HUES64 (cell line): Measurements from ENCODE around the gene KISS1R.

Experiments used
- H3K27ac ChIP-seq: 2 replicates; pipeline ENCODE4 v1.7.0; 2013; ENCODE audit warnings: low read depth, low read length, inconsistent platforms
- H3K27me3 ChIP-seq: 2 replicates; pipeline ENCODE4 v1.6.1; 2013; ENCODE audit warnings: mild to moderate bottlenecking, low read length; ENCODE audit not compliant: insufficient read depth
- H3K36me3 ChIP-seq: 2 replicates; pipeline ENCODE4 v1.6.1; 2013; ENCODE audit warnings: mild to moderate bottlenecking, low read length; ENCODE audit not compliant: insufficient read depth
- H3K4me1 ChIP-seq: 2 replicates; pipeline ENCODE4 v1.6.1; 2013; ENCODE audit warnings: mild to moderate bottlenecking, low read length, moderate library complexity; ENCODE audit not compliant: insufficient read depth
- H3K4me3 ChIP-seq: 2 replicates; pipeline ENCODE4 v1.5.1; 2013; ENCODE audit warnings: mild to moderate bottlenecking, low read length, moderate library complexity
- H3K9ac ChIP-seq: 2 replicates; pipeline ENCODE4 v1.6.1; 2013; ENCODE audit warnings: mild to moderate bottlenecking, low read depth, low read length
- H3K9me3 ChIP-seq: 2 replicates; pipeline ENCODE4 v1.6.1; 2013; ENCODE audit warnings: low read depth, low read length; ENCODE audit not compliant: insufficient read depth
- WGBS: fragments of 150-250, 120-280 bp; methylation state at CpG from one replicate; pipeline ENCODE4 v1.1.7; 2013; ENCODE audit warnings: missing lambda C conversion rate; 5-methylcytosine and 5-hydroxymethylcytosine counted together

The KISS1R gene

DNA sequence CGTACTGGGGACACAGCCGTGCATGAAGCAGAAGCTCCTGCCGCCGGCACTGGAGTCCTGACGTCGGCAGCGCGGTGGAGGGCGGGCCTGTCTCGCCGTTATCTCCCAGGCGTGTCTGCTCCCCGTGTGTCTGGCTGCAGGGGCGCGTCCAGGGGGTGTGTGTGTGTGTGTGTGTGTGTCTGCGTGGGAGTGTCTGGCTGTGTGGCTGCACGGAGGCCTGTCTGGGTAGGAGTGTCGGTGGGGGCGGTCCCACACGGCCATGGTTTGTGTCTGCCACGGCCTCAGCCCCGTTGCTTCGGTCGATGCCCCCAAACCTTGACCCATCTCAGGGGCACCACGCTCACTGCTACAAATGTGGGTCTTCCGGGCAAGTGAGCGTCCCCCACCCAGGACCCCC lies 27.0 kb downstream of the KISS1R start:
- peaks cover 34% of the 10 kb centered on the region for H3K36me3 ChIP-seq
- H3K4me3 ChIP-seq: no peak overlapping the region
- 97% methylated on average over 27 of the region's 27 CpGs for WGBS
- no peak overlapping the region for H3K27ac ChIP-seq
- no peaks in the 10 kb centered on the region for H3K27me3 ChIP-seq
- no peak overlapping the region for H3K9ac ChIP-seq
- no peaks in the 10 kb centered on the region for H3K4me1 ChIP-seq
- no peaks in the 10 kb centered on the region for H3K9me3 ChIP-seq

DNA sequence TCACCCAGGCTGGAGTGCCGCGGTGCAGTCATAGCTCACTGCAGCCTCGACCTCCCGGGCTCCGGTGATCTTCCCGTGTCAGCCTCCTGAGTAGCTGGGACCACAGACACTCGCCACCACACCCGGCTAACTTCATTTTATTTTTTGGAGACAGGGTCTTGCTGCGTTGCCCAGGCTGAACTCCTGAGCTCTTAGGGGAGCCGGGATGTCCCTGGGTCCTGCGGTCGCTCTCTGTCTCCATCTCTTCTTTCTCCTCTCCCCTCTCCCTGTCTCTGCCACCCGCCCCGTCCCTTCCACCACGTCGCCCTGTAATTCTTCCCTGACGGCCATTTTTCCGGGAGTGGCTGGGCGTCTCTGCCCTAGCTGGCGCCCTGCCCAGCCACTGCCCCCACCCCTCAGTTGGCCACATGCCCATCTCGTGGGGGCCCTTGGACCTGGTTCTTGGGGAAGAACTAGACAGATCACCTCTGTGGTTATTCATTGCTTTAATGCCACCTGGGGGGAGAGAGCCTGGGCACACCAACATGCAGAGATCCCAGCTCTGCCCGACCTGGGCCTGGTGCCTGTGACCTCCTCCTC lies 27.6 kb downstream of the KISS1R start:
- Histone ChIP-seq H3K9ac (no peak overlapping the region), H3K27me3 (no peaks in the 10 kb centered on the region), H3K9me3 (no peaks in the 10 kb centered on the region), H3K27ac (no peak overlapping the region), H3K4me3 (no peak overlapping the region), H3K4me1 (no peaks in the 10 kb centered on the region), H3K36me3 (peaks cover 29% of the 10 kb centered on the region)
- 92% methylated on average over 22 of the region's 22 CpGs for WGBS

DNA sequence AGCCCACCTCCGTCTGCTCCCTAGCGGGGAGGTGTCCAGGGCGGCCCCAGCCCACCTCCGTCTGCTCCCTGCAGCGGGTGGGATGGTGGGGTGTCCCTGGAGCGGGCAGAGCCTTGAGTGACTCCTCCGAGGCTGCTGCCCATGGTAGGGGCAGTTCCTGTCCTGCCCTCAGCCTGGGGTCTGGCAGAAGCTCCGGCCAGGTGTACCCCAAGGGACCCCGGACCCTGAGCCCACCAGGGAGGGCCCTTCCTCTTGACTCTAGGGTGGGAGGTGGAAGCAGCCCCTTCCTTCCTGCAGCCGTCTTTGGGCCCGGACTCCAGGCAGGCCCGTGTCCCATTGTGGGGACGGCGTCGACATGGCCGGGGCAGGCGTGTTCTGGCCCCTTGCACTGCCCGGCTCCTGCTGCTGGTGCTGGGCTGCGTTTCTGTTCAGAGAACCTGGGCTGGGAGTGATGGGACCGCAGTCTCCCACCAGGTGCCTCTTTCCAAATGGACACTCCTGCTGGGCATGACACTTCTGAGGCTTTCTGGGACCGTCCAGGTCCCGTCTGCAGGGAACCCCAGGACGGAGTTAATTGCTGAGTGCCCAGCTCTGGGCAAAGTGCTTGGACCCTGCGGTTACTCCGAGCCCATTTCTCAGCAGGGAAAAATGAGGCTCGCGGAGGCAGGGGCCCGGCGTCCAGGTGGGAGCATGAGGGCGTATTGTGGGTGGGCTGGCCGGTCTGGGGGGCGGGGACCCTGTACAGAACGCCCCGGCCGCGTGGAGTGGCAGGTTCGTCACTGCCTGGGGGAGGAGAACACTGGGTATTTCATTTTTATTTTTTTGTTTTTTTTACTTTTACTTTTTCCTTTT lies 28.5 kb downstream of the KISS1R start:
- WGBS: 93% methylated on average over 35 of the region's 37 CpGs
- Histone ChIP-seq H3K27me3 (no peaks in the 10 kb centered on the region), H3K27ac (no peak overlapping the region), H3K9me3 (no peaks in the 10 kb centered on the region), H3K9ac (no peak overlapping the region), H3K4me1 (no peaks in the 10 kb centered on the region), H3K4me3 (no peak overlapping the region), H3K36me3 (peaks cover 25% of the 10 kb centered on the region)

DNA sequence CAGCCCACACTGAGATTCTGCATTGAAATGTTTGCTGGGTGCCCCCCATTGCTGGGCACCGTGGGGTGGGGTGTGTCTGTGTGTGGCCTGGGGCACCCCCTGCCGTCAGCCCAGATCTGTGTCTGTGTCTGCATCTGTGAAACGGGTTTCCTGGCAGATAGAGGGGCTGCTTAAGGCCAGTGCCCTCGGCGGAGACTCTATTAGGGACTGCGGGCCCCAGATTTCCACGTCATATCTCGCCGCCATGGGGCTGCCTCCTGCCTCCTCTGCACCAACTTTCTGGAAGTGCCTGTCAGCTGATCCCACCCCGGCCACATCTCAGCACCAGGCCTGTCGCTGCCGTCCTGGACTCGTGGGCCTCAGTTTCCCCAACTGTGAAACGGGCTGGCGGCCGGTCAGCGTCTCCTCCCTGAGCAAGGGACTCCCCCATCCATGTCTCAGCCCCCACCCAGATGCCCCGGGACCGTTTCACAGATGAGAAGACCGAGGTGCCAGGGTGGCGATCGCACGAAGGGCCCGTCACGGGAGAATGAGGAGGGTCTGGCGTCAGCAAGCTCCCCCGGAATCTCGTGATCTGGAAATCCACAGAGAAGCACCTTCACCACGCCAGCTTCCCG lies 30.1 kb downstream of the KISS1R start:
- Histone ChIP-seq H3K27ac (no peak overlapping the region), H3K27me3 (no peaks in the 10 kb centered on the region), H3K36me3 (peaks cover 25% of the 10 kb centered on the region), H3K9ac (no peak overlapping the region), H3K4me3 (no peak overlapping the region), H3K9me3 (no peaks in the 10 kb centered on the region), H3K4me1 (0 out of 2 replicates have a peak, but pooled peaks cover under 1% of the 10 kb centered on the region)
- WGBS: 96% methylated on average over 30 of the region's 30 CpGs

DNA sequence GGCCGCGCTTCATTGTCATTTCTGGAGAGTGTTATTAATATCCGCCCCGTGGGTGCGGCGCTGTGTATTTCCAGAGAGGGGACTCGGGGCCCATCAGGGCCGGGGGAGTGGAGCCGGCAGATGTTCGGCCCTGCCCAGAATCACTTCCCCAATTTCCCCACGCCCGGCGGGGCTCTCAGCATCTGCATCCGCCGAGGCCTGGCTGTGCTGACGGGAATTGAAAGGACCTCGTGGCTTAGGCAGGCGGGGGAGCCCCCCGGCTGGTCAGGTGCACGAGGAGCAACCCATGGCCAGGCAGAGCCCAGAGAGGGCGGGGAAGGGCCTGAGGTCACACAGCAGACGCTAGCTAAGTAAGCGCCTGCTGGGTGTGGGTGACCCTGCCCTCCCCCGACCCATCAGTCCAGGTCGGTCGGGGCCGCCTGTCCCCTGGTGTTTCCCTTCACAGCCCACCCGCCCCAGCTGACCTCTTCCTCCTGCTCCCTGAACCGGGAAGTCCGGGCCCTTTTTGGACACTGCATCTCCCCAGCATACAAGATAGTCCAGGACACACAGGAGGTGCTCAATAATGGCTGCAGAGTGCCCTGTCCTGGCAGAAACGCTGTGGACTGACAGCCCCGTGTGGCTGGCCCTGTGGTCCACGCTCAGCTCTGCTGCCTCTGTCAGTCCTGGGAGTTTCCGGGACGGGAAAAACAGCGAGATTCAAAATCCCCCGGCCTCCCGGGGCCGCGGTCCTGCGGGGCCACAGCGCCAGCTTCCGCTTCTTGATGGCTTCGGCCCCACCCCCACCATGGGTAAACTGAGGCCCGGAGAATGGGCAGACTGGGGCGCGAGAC lies 30.8 kb downstream of the KISS1R start:
- Histone ChIP-seq H3K9ac (no peak overlapping the region), H3K4me1 (peaks cover 7% of the 10 kb centered on the region; the same call in 1 of the 2 replicates), H3K27ac (no peak overlapping the region), H3K27me3 (no peaks in the 10 kb centered on the region), H3K9me3 (no peaks in the 10 kb centered on the region), H3K36me3 (peaks cover 20% of the 10 kb centered on the region), H3K4me3 (no peak overlapping the region)
- WGBS: 93% methylated on average over 47 of the region's 47 CpGs

DNA sequence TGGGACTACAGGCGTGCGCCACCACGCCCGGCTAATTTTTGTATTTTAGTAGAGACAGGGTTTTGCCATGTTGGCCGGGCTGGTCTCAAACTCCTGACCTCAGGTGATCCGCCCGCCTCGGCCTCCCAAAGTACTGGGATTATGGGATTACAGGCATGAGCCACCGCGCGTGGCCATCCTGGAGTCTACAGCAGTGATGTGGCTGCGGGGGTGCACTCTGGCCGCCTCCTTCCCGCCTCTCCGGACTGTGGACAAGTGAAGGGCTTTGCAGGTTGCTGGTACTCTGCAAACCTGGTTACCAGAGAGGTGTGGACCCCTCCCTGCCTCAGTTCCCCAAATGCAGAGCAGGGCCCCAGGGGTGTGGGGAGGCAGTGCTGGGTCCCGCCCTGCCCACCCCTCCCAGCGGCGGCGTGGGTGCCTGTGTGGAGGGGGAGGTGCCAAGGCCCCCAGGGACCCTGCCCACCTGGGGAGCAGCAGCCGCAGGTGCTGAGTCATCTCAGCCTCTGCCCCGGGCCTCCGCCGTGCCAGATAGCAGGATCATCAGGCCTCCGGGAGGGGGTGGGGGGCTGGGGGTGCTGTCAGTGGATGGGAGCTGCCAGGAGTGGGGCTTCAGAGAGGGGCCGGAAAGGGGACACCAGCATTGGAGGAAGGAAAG lies 31.8 kb downstream of the KISS1R start:
- Histone ChIP-seq H3K27me3 (no peaks in the 10 kb centered on the region), H3K27ac (no peak overlapping the region), H3K36me3 (peaks cover 14% of the 10 kb centered on the region), H3K9ac (no peak overlapping the region), H3K4me3 (no peak overlapping the region), H3K9me3 (no peaks in the 10 kb centered on the region), H3K4me1 (peaks cover 9% of the 10 kb centered on the region; the same call in 1 of the 2 replicates)
- 94% methylated on average over 24 of the region's 25 CpGs for WGBS

DNA sequence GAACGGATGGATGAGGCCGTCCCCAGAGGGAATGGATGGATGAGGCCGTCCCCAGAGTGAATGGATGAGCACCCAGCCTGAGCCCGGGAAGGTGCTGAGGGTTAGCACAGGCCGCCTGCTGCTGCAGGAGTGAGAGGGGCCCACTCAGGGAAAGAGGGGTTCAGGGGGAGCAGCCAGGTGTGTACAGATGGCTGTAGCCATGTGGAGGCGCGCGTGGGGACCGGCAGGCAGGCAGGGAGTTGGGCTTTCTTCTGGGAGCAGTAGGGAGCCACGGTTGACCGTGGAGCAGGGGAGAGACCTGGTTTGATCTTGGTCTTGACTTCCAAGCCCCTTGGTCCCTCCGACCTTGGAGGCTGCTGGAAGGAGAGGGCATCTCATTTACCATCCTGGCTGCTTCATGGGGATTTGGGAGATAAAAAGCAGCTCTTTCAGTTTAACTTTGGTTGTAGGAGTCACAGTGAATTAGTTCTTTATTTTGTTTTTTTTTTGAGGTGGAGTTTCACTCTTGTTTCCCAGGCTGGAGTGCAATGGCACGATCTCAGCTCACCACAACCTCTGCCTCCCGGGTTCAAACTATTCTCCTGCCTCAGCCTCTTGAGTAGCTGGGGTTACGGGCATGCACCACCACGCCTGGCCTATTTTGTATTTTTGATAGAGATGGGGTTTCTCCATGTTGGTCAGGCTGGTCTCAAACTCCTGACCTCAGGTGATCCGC lies 33.4 kb downstream of the KISS1R start:
- H3K4me1 ChIP-seq: peaks cover 13% of the 10 kb centered on the region; the same call in 1 of the 2 replicates
- H3K4me3 ChIP-seq: no peak overlapping the region
- no peaks in the 10 kb centered on the region for H3K27me3 ChIP-seq
- H3K9me3 ChIP-seq: no peaks in the 10 kb centered on the region
- peaks cover 14% of the 10 kb centered on the region for H3K36me3 ChIP-seq
- WGBS: 92% methylated on average over 17 of the region's 17 CpGs
- no peak overlapping the region for H3K27ac ChIP-seq
- H3K9ac ChIP-seq: 0 out of 2 replicates have a peak overlapping the region, but pooled peaks have one; percentile 9

DNA sequence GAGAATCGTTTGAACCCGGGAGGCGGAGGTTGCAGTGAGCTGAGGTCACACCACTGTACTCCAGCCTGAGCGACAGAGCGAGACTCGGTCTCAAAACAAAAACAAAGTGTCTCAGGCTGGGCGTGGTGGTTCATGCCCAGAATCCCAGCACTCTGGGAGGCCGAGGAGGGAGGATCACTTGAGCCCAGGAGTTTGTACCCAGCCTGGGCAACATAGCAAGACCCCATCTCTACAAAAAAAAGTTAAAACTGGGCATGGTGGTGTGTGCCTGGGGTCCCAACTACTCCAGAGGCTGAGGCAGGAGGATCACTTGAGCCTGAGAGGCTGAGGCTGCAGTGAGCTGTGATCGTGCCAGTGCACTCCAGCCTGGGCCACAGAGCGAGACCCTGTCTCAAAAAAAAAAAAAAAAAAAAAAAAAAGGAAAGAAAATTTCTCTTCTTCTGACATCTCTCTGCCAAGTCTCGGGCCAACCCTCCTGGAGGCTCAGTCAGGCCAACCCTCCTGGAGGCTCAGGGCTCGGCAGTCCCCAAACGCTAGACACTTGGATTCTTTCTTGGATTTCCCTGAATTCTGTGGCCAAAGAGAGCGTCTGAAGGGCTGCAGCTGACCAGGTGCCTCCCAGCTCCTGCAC lies 35.0 kb downstream of the KISS1R start:
- WGBS: 88% methylated on average over 14 of the region's 14 CpGs
- Histone ChIP-seq H3K36me3 (peaks cover 12% of the 10 kb centered on the region), H3K4me1 (peaks cover 18% of the 10 kb centered on the region; the same call in 1 of the 2 replicates), H3K9me3 (no peaks in the 10 kb centered on the region), H3K27me3 (no peaks in the 10 kb centered on the region), H3K27ac (peak overlapping the region; percentile 80), H3K4me3 (no peak overlapping the region), H3K9ac (peak overlapping the region; percentile 56; the same call in 1 of the 2 replicates)

DNA sequence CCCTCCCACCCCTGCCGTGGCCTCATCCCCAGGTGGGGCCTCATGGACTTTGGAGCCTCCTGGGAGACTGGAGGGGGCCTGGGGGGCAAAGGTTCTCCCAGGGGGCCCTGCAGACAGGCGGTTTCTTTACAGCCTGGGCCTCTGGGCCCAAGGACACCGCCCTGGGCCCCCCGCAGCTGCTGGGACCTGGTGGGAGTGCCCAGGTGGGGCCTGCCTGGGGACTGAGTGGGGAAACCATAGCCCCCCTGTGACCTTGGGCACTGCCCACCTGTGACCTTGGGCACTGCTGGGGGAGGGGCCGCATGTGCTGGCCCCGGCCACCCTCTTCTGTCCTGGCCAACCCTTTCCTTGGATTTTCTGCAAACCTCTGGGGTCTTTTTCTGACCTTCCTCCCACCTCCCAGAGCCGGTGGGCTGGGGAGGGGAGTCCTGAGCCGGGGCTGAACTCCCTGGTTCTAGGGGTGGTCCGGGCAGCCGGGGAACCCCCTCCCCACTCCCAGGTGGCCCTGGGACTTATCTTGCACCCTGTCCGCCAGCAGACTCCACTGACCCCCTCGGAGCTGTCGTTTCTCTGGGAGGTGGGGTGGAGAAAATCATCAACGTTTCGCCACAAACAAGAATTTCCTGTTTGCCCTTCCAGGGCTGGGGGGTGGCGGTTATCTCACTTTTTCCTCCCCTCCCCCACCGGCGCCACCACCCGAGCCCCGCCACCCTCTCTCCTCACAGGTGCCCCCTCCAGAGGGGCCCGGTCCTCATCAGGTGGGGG lies 35.7 kb downstream of the KISS1R start:
- H3K27me3 ChIP-seq: no peaks in the 10 kb centered on the region
- peak overlapping the region; percentile 56 for H3K9ac ChIP-seq
- peaks cover 5% of the 10 kb centered on the region; the same call in 1 of the 2 replicates for H3K36me3 ChIP-seq
- H3K4me3 ChIP-seq: 0 out of 2 replicates have a peak overlapping the region, but pooled peaks have one; percentile 6
- H3K4me1 ChIP-seq: peaks cover 21% of the 10 kb centered on the region; the same call in 1 of the 2 replicates
- H3K9me3 ChIP-seq: no peaks in the 10 kb centered on the region
- 50% methylated on average over 12 of the region's 21 CpGs for WGBS
- peak overlapping the region; percentile 80 for H3K27ac ChIP-seq
